Epithelial cell of prostate (primary cell): Measurements from ENCODE around the gene CELA2A.
"Not testable (repeated sequence)": the region's sequence is repeated elsewhere in the genome, so short reads cannot be mapped to it uniquely, and the experiment has no call there.

ENCODE experiments used
- DNase-seq: peaks from one replicate; pipeline ENCODE4 v3.0.0-alpha.2; 2011; ENCODE audit warnings: low read depth, low spot score
- H3K27ac ChIP-seq: fragments of 450-650 bp; 2 replicates; pipeline ENCODE4 v1.5.1; 2017; ENCODE audit warnings: mild to moderate bottlenecking

CELA2A gene

DNA sequence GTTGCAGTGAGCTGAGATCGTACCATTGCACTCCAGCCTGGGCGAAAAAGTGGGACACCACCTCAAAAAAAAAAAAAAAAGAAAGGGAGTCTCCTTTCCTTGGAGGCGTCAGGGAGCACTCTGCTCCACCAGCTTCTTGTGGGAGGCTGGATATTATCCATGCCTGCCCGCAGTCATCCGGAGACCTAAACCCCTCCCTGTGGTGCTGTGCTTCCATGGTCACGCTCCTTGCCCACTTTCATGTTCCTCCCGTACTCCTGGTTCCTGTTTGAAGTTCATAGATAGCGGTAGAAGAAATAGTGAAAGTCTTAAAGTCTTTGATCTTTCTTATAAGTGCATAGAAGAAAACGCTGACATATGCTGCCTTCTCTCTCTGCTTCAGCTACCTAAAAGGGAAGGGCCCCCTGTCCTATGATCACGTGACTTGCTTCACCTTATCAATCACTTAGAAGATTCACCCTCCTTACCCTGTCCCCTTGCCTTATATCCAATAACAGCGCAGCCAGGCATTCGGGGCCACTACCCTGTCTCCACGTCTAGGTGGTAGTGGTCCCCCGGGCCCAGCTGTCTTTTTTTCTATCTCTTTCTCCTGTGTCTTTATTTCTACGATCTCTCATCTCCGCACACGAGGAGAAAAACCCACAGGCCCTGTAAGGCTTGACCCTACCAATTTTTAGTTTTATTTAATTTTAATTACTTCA lies 64.8 kb downstream of the CELA2A start:
- DNase-seq, H3K27ac ChIP-seq: not testable (repeated sequence)
